Neural cell (in vitro differentiated cells): ENCODE results near the gene NTNG1.

Experiments
- CTCF ChIP-seq: fragments of 450-650 bp; IDR thresholded peaks from 2 replicates; pipeline ENCODE4 v1.5.1; 2014; ENCODE audit warnings: antibody characterized with exemption, mild to moderate bottlenecking, moderate library complexity; ENCODE audit not compliant: poor library complexity, severe bottlenecking
- EZH2 ChIP-seq: fragments of 200-600, 300-800 bp; shearing (Covaris generic), sonication (generic); IDR thresholded peaks from 2 replicates; pipeline ENCODE4 v1.6.1; 2014; ENCODE audit warnings: antibody characterized with exemption, low read length, borderline replicate concordance, mild to moderate bottlenecking; ENCODE audit not compliant: insufficient read depth, poor library complexity, severe bottlenecking
- TAF1 ChIP-seq: IDR thresholded peaks from 2 replicates; pipeline ENCODE4 v1.6.1; 2012; ENCODE audit warnings: low read depth

- TF ChIP-seq TAF1 (no peak), CTCF (no peak), EZH2 (no peak)
Measured at GRCh38 chr1:107362468-107363140, 221.8 kb downstream of the NTNG1 start.
